Measurements from ENCODE around the gene GAA. TPM values are rescaled to one million over a fixed set of nuclear protein-coding genes. Genes with fewer than 3 reads are reported as not detected.

The GAA gene
- total RNA-seq, 1 donor, result 76.7 TPM

- Histone ChIP-seq H3K4me2 (ENCODE audit: insufficient read depth, low read length) (no peak overlapping the region), H2AFZ (ENCODE audit: low read length) (no peak overlapping the region), H3K9me3 (ENCODE audit: low read depth, low read length) (no peaks in the 10 kb centered on the region), H4K20me1 (ENCODE audit: insufficient read depth, low read length) (no peaks in the 10 kb centered on the region), H3K27me3 (ENCODE audit: insufficient read depth, low read length) (no peaks in the 10 kb centered on the region), H3K27ac (ENCODE audit: low read depth, low read length) (no peak overlapping the region), H3K4me3 (ENCODE audit: insufficient read depth, low read length) (no peak overlapping the region), H3K79me2 (ENCODE audit: insufficient read depth, low read length) (no peaks in the 10 kb centered on the region), H3K4me1 (ENCODE audit: insufficient read depth, low read length) (no peaks in the 10 kb centered on the region), H3K36me3 (ENCODE audit: insufficient read depth, low read length) (no peaks in the 10 kb centered on the region)
- DNase-seq (ENCODE audit: insufficient read length, low spot score, missing footprints), result peak; percentile 55
- TF ChIP-seq CTCF (IDR thresholded peaks at IDR 0.05; ENCODE audit: extremely low read depth, low read depth, low read length), result no peak
Observed at GRCh38 chr17:80115159-80115558, 13.8 kb downstream of the GAA start.

- Histone ChIP-seq H3K79me2 (ENCODE audit: insufficient read depth, low read length) (no peaks in the 10 kb centered on the region), H3K4me1 (ENCODE audit: insufficient read depth, low read length) (no peaks in the 10 kb centered on the region), H3K9me3 (ENCODE audit: low read depth, low read length) (no peaks in the 10 kb centered on the region), H4K20me1 (ENCODE audit: insufficient read depth, low read length) (no peaks in the 10 kb centered on the region), H3K27ac (ENCODE audit: low read depth, low read length) (no peak overlapping the region), H3K4me3 (ENCODE audit: insufficient read depth, low read length) (no peak overlapping the region), H3K27me3 (ENCODE audit: insufficient read depth, low read length) (no peaks in the 10 kb centered on the region), H3K4me2 (ENCODE audit: insufficient read depth, low read length) (no peak overlapping the region), H3K36me3 (ENCODE audit: insufficient read depth, low read length) (no peaks in the 10 kb centered on the region), H2AFZ (ENCODE audit: low read length) (no peak overlapping the region)
- peak; percentile 83 for DNase-seq (ENCODE audit: insufficient read length, low spot score, missing footprints)
- TF ChIP-seq CTCF (IDR thresholded peaks at IDR 0.05; ENCODE audit: extremely low read depth, low read depth, low read length), result no peak
Observed at GRCh38 chr17:80116276-80116920, 15.0 kb downstream of the GAA start.

- Histone ChIP-seq H3K4me3 (ENCODE audit: insufficient read depth, low read length) (no peak overlapping the region), H4K20me1 (ENCODE audit: insufficient read depth, low read length) (no peaks in the 10 kb centered on the region), H2AFZ (ENCODE audit: low read length) (no peak overlapping the region)
Observed at GRCh38 chr17:80116921-80117380, 15.6 kb downstream of the GAA start.

More at GRCh38 chr17:80116921-80117380, 15.6 kb downstream of the GAA start:
- H3K27ac ChIP-seq (ENCODE audit: low read depth, low read length), result no peak overlapping the region
- H3K9me3 ChIP-seq (ENCODE audit: low read depth, low read length), result no peaks in the 10 kb centered on the region
- no peak overlapping the region for H3K4me2 ChIP-seq (ENCODE audit: insufficient read depth, low read length)
- peak; percentile 19 for DNase-seq (ENCODE audit: insufficient read length, low spot score, missing footprints)
- no peaks in the 10 kb centered on the region for H3K4me1 ChIP-seq (ENCODE audit: insufficient read depth, low read length)
- no peaks in the 10 kb centered on the region for H3K79me2 ChIP-seq (ENCODE audit: insufficient read depth, low read length)
- H3K36me3 ChIP-seq (ENCODE audit: insufficient read depth, low read length), result no peaks in the 10 kb centered on the region
- no peaks in the 10 kb centered on the region for H3K27me3 ChIP-seq (ENCODE audit: insufficient read depth, low read length)
- TF ChIP-seq CTCF (IDR thresholded peaks at IDR 0.05; ENCODE audit: extremely low read depth, low read depth, low read length), result no peak
